ENCODE results near the gene SP100. TPM values are rescaled to one million over a fixed set of nuclear protein-coding genes. Genes with fewer than 3 reads are reported as not detected.
"Not testable (repeated sequence)": the region's sequence is repeated elsewhere in the genome, so short reads cannot be mapped to it uniquely, and the experiment has no call there.

The SP100 gene
- total RNA-seq, 4 donors from 2014 or later, result 70.1 to 102 (median 92.5) TPM

GRCh38 chr2:230408244-230408842, 7.7 kb upstream of the SP100 start:
- H3K27ac ChIP-seq, result peak overlapping the region in 3 of 4 donors; percentile 48 to 72 (median 64)
- H3K4me3 ChIP-seq, result no peak overlapping the region
- H3K4me1 ChIP-seq, result peaks cover 0 to 40% (median 22%) of the 10 kb centered on the region in 3 donors
- H3K9me3 ChIP-seq, result no peaks in the 10 kb centered on the region
- TF ChIP-seq POLR2AphosphoS5 (IDR thresholded peaks at IDR 0.05) (peak; percentile 51), EP300 (IDR thresholded peaks at IDR 0.05) (no peak)
- peak; percentile 61 for ATAC-seq
- H3K36me3 ChIP-seq, result peaks cover 0 to 24% of the 10 kb centered on the region in 2 donors
- WGBS, 2 donors (ENCODE audit: low coverage in 1 of 2), result 44 to 79% methylated on average over 3 of the region's 3 CpGs
- H3K27me3 ChIP-seq, result no peaks in the 10 kb centered on the region

DNA sequence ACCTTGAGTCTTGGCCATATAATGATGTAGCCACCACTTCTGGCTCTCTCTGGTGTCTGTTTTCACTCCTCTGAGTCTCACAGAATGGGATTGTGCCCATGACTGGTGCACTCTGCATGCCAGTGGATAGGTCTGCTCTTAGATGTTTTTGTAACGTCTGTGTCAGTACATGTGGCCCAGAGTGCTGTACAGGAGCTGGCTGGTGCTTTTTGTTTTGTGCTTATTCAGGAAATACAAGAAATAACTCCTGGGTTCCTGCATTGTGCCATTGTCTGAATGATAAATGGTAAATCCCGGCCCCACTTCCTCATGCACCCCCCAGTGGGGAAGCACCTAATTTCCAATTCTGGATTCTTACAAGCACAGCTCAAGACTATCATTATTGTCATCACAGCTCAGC, 6.7 kb upstream of the SP100 start:
- Histone ChIP-seq H3K36me3 (peaks cover 0 to 14% of the 10 kb centered on the region in 2 donors), H3K4me1 (peaks cover 0 to 40% (median 22%) of the 10 kb centered on the region in 3 donors), H3K27ac (peak overlapping the region in 3 of 4 donors; percentile 48 to 72 (median 64))
- 50% methylated on average over 1 of the region's 2 CpGs; no CpG with 5 or more reads in 1 of the 2 donors for WGBS, 2 donors (ENCODE audit: low coverage in 1 of 2)
- H3K9me3 ChIP-seq, H3K27me3 ChIP-seq, ATAC-seq, H3K4me3 ChIP-seq: not testable (repeated sequence)

- peaks cover 0 to 45% (median 24%) of the 10 kb centered on the region in 3 donors for H3K4me1 ChIP-seq
- H3K36me3 ChIP-seq, result peaks cover 0 to 5% of the 10 kb centered on the region in 2 donors
- ATAC-seq, result no peak
- H3K4me3 ChIP-seq, result no peak overlapping the region
- H3K27ac ChIP-seq, result peak overlapping the region in 1 of 4 donors; percentile 18
- TF ChIP-seq POLR2AphosphoS5 (IDR thresholded peaks at IDR 0.05) (no peak), EP300 (IDR thresholded peaks at IDR 0.05) (no peak), POLR2A (IDR thresholded peaks at IDR 0.05) (peak in 1 of 2 donors; percentile 2)
- WGBS, 2 donors (ENCODE audit: low coverage in 1 of 2), result 83 to 100% methylated on average over 1 of the region's 1 CpG
- H3K27me3 ChIP-seq, result no peaks in the 10 kb centered on the region
- no peaks in the 10 kb centered on the region for H3K9me3 ChIP-seq
Observed at GRCh38 chr2:230410263-230410662, 5.7 kb upstream of the SP100 start.

DNA sequence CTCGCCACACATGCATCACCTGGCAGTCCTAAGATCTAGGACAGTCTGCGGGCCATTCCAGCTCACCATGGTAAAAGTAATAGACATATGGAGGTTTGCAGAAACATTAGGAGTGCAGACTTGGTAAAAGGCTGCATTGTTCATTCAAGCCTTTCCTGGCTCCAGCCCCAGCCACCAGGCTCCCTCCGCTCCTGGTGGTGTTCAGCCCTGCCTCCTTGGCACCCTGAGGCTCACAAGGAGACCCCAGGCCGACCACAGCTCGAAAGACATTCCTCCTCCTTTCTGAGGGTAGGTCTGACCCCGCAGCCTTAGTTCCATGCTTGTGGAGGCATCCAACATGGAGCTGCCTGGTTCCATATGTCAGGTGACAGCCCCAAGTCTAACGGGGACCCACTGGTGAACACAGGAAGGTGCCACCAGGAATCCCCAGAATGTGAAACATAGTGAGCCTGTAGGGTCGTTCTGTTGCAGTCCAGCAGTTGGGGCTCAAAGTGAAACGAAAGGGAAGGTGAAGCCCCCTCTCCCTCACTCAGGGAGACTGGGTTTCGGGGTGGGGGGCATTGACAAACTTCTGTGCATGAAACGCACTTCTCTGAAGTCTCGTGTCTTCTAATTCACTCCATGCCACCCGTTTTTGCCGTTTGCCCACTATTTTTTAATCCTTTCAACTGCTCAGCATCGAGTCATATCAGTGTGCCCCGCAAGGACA, 5.0 kb upstream of the SP100 start:
- no peaks in the 10 kb centered on the region for H3K36me3 ChIP-seq
- H3K27ac ChIP-seq, result peak overlapping the region; percentile 62 to 93 (median 90)
- H3K27me3 ChIP-seq, result no peaks in the 10 kb centered on the region
- WGBS, 2 donors (ENCODE audit: low coverage in 1 of 2), result 6 to 27% methylated on average over 2 to 10 of the region's 16 CpGs
- H3K9me3 ChIP-seq, result no peaks in the 10 kb centered on the region
- peaks cover 0 to 51% (median 25%) of the 10 kb centered on the region in 3 donors for H3K4me1 ChIP-seq
- ATAC-seq, result no peak
- H3K4me3 ChIP-seq, result peak overlapping the region; percentile 53 to 64
- TF ChIP-seq EP300 (IDR thresholded peaks at IDR 0.05), result no peak

GRCh38 chr2:230411570-230412370, 4.2 kb upstream of the SP100 start:
- Histone ChIP-seq H3K27ac (peak overlapping the region; percentile 62 to 93 (median 90)), H3K9me3 (no peaks in the 10 kb centered on the region), H3K4me3 (peak overlapping the region; percentile 53 to 64), H3K27me3 (no peaks in the 10 kb centered on the region), H3K4me1 (peaks cover 0 to 51% (median 25%) of the 10 kb centered on the region in 3 donors), H3K36me3 (no peaks in the 10 kb centered on the region)
- WGBS, 2 donors (ENCODE audit: low coverage in 1 of 2), result 1% methylated on average over 20 of the region's 57 CpGs; no CpG with 5 or more reads in 1 of the 2 donors
- TF ChIP-seq POLR2A (IDR thresholded peaks at IDR 0.05), result peak; percentile 34 to 57
- TF ChIP-seq, protein P1, sequence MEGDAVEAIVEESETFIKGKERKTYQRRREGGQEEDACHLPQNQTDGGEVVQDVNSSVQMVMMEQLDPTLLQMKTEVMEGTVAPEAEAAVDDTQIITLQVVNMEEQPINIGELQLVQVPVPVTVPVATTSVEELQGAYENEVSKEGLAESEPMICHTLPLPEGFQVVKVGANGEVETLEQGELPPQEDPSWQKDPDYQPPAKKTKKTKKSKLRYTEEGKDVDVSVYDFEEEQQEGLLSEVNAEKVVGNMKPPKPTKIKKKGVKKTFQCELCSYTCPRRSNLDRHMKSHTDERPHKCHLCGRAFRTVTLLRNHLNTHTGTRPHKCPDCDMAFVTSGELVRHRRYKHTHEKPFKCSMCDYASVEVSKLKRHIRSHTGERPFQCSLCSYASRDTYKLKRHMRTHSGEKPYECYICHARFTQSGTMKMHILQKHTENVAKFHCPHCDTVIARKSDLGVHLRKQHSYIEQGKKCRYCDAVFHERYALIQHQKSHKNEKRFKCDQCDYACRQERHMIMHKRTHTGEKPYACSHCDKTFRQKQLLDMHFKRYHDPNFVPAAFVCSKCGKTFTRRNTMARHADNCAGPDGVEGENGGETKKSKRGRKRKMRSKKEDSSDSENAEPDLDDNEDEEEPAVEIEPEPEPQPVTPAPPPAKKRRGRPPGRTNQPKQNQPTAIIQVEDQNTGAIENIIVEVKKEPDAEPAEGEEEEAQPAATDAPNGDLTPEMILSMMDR (IDR thresholded peaks at IDR 0.05), result peak in 1 of 4 experiments; percentile 5
- no peak for TF ChIP-seq EP300 (IDR thresholded peaks at IDR 0.05)
- peak; percentile 79 for ATAC-seq

- Histone ChIP-seq H3K27me3 (no peaks in the 10 kb centered on the region), H3K9me3 (no peaks in the 10 kb centered on the region), H3K27ac (peak overlapping the region; percentile 62 to 93 (median 90)), H3K4me3 (peak overlapping the region; percentile 53 to 64), H3K4me1 (peaks cover 3 to 56% (median 26%) of the 10 kb centered on the region in 3 donors), H3K36me3 (no peaks in the 10 kb centered on the region)
- no peak for ATAC-seq
- 73 to 80% methylated on average over 1 to 2 of the region's 3 CpGs for WGBS, 2 donors (ENCODE audit: low coverage in 1 of 2)
- TF ChIP-seq EP300 (IDR thresholded peaks at IDR 0.05) (no peak), POLR2AphosphoS5 (IDR thresholded peaks at IDR 0.05) (no peak), POLR2A (IDR thresholded peaks at IDR 0.05) (no peak)
- TF ChIP-seq, protein P1 (IDR thresholded peaks at IDR 0.05), result no peak
Observed at GRCh38 chr2:230412371-230412711, 3.7 kb upstream of the SP100 start.

All from gastroesophageal sphincter (tissue), 4 donors.